ENCODE results near the gene BANK1.

DNA sequence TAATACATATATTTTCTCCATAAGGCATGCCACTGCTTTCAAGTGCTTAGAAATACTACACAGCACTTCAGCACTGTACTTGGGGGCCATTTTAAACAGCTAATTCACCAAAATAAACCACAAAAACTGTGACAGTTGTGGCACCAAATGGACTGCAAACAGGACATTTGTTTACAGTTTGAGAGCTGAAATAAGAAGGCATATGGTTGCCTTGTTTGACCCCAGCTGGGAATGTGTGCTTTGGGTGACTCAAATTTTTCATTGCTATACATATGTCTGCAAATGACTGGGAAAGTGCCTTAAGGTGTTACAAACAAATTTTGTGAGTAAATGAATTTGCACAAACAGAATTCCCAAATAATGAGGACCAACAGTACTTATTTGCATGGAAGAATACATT, 124.2 kb downstream of the BANK1 start:
- TF ChIP-seq POLR2A (IDR thresholded peaks at IDR 0.05) (no peak), CTCF (IDR thresholded peaks at IDR 0.05) (no peak)
